Ramos (cell line): ENCODE data around the gene MEIKIN.

Source experiments
- in situ Hi-C: fragments of 300-500 bp; cut with MboI; formaldehyde crosslinking; loops from one replicate; pipeline ENCODE4 v1.14.3; 2022; ENCODE audit warnings: low sequenced_read_pairs; ENCODE audit not compliant: unreplicated experiment

Gene MEIKIN

GRCh38 chr5:131974622-131974955, 29.1 kb upstream of the MEIKIN start:
- in situ Hi-C loops: no loop called here

DNA sequence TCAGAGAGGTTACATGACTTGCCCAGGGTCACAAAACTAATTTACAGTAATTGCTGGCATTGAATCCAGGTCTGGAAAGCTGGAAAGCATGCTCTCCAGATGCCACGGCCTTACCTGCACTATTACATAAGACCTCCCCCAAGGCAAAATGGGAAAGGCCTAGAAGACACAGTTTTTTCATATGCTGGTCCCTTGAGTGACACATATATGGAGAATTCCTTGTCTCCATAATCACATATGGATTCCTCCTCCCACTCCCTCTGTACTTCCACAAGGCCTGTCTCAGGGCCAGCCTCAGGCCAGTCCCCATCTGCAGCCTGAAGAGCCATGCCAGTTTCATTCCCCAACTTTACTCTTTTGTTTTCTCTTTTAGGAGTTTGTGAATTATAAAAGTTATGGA, 28.6 kb upstream of the MEIKIN start:
- in situ Hi-C loops: no loop called here

DNA sequence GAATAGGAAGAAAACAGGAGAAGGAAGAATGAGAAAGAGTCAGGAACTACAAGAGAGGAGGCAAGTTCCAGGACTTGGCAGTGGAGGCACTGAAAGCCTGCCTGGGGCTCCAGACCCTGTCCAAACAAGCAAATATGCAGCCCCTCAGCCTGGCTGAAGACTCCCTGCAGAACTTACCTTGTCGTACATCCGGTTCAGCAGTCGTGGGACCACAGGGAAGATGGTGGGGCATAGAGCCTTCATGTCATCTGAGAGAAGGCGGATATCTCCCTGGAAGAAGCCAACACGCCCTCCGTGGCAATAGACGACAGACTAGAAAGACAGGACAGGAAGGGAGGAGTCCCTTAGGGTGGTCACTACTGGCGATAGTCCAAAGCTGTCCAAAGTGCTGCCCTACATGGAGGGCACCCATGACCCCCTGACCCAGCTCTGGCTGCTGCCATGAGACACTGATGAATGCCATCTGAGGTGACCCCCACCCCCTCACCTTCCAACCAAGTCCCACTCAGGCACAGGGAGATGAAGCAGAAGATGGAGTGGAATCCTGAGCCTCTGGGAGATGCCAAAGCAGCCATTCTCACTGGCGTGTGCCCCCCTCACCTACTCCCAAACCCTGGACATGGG, 27.7 kb upstream of the MEIKIN start:
- in situ Hi-C loops: no loop called here

DNA sequence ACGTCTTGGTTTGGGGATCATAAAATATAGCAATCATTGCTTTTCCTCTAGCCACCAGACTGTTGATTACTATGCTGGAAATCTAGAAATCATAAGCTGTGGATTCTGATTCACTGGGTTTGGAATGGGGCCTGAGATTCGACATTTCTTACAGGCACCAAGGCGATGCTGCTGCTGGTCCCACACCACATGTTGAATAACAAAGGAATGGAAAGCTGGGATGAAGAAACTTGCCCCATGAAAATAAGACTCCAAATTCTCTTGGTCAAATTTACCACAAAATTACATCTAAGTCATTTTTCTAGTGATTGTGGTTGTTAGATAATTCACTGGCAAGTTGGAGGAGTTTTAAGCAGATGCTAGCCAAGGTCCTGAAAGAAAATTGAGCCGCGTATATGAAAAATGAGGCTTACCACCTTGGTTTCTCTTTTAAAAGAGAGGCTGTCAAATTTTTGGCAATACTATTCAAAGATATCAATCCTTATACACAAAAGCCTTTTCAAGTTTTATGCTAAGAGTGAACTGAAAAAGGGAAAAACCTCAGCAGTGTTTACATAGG, 23.0 kb upstream of the MEIKIN start:
- in situ Hi-C loops: no loop called here

GRCh38 chr5:131966551-131966950, 21.1 kb upstream of the MEIKIN start:
- in situ Hi-C loops: no loop called here

GRCh38 chr5:131965826-131966415, 20.5 kb upstream of the MEIKIN start:
- in situ Hi-C loops: no loop called here

GRCh38 chr5:131959906-131960305, 14.4 kb upstream of the MEIKIN start:
- in situ Hi-C loops: no loop called here

GRCh38 chr5:131959136-131959535, 13.7 kb upstream of the MEIKIN start:
- in situ Hi-C loops: no loop called here

DNA sequence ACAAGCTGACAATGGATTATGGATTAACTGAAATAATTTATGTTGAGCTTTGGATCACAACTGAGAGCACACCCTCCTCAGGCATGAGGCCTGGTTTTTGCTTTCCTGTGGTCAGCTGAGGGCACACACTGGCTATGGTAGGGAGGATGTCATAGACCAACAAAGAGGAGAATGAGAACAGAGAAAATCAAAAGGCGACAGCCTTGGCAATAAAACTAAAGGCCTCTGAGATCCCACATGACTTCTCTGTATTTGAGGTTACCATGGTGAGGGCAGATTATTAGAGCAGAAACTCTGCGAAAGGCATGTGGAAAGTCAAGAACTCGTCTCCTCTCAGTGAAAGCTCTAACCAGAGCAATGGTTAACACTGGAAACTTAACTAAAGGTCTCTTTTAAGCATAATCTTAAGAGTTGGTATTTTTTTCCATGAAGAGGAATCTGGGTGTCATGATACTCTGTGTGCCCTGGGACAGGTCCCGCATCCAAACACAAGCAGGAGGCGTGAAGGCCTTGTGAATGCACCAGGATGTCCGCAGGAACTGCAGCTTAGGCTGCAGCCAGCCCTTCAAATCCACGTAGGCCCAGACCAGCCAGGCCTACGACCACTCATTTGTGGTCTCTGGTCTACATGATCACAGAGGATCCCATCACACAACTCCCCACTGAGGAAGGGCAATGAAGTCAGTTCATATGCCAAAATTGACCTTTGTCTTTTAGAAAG, 12.4 kb upstream of the MEIKIN start:
- in situ Hi-C loops: no loop called here

GRCh38 chr5:131953969-131954368, 8.5 kb upstream of the MEIKIN start:
- in situ Hi-C loops: no loop called here

- in situ Hi-C loops: no loop called here
Measured at GRCh38 chr5:131952301-131952857, 6.9 kb upstream of the MEIKIN start.

GRCh38 chr5:131950706-131951105, 5.2 kb upstream of the MEIKIN start:
- in situ Hi-C loops: no loop called here

- in situ Hi-C loops: no loop called here
Measured at GRCh38 chr5:131947445-131947844, 2.0 kb upstream of the MEIKIN start.

- in situ Hi-C loops: no loop called here
Measured at GRCh38 chr5:131944702-131945550, 537 bp downstream of the MEIKIN start.

DNA sequence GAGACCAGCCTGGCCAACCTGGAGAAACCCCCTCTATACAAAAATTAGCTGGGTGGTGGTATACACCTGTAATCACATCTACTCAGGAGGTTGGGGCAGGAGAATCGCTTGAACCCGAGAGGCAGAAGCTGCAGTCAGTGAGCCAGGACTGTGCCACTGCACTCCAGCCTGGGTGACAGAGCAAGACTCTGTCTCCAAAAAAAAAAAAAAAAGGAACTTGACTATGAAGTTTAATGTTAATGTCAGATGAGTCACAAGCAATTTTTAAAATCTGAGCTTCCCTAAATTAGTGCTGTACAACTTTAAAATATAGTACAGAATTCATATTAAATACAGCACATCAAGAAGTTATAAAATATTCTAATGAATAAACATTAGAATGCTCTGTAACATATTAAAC, 1.5 kb downstream of the MEIKIN start:
- in situ Hi-C loops: no loop called here

GRCh38 chr5:131942016-131942415, 3.4 kb downstream of the MEIKIN start:
- in situ Hi-C loops: no loop called here

GRCh38 chr5:131939690-131940345, 5.6 kb downstream of the MEIKIN start:
- in situ Hi-C loops: no loop called here

- in situ Hi-C loops: no loop called here
Measured at GRCh38 chr5:131932235-131932634, 13.2 kb downstream of the MEIKIN start.

GRCh38 chr5:131928957-131929356, 16.5 kb downstream of the MEIKIN start:
- in situ Hi-C loops: no loop called here

DNA sequence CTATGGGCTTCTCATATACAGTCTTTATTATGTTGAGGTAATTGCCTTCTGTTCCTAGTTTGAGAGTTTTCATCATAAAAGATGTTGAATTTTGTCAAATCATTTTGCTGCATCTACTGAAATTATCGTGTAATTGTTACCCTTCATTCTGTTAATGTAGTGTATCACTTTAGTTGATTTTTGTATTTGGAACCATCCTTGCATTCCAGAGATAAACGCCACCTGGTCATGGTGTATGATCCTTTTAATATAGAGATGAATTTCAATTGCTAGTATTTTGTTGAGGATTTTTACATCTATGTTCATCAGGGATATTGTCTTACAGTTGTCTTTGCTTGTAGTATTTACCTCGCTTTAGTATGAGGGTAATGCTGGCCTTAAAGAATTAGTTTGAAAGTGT, 19.3 kb downstream of the MEIKIN start:
- in situ Hi-C loops: no loop called here
